ENCODE data around the gene IGLL1. TPM values are rescaled to one million over a fixed set of nuclear protein-coding genes. Genes with fewer than 3 reads are reported as not detected.
"Not testable (repeated sequence)": the region's sequence is repeated elsewhere in the genome, so short reads cannot be mapped to it uniquely, and the experiment has no call there.

IGLL1 gene
- total and polyA plus RNA-seq, 8 donors: 0.26 TPM; not detected in 7

DNA sequence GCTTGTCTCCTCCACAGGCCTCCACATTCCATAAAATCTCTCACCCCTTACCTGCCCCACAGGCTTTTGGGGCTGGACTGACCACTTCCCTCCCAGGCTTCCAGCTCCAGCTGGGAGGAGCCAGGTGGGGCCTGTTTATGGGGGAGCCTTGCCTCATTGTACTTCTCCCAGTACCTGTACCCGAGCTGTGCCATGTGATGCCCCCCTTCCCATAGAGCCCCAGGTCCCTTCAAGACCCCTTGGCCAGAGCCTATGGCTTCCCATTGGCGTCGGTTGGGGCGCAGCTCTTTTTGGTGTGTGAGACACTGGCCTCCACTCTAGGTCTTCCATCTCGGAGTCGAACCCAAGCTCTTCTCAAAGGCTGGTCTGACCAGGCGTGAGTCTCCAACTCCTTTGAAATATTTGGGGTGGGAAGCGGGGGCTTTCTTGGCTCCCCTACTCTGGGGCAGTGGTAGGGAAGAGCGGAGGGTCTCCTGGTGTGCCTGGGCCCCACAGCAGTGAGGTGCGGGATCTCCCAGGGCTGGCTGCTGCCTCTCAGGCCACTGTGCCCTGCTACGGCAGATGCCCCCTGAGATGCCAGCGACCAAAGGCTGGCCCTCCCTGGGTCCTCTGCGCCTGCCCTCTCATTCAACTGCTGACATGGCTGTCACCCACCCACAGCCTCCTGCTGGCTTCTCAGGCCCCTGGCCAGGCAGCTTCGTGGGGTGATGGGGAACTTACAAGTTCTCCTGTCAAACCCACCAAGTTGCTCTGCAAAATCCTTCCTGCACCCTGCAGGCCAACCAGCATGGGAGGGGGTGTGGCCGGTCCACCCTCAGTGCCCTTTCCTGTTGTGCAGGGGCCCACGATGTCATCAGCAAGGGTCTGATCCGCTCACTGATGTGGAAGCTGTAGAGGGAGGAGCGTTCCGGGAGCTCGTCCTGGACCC is 26.4 kb upstream of the IGLL1 start:
- ATAC-seq: no peak
- Histone ChIP-seq H3K4me3 (no peak overlapping the region), H3K9me3 (no peaks in the 10 kb centered on the region), H3K27me3 (no peaks in the 10 kb centered on the region), H3K27ac (no peak overlapping the region), H3K4me1 (no peaks in the 10 kb centered on the region), H3K36me3 (no peaks in the 10 kb centered on the region)
- intact Hi-C loops (cut with DNase I): no loop called here
- no peak for DNase-seq
- WGBS, 2 donors: 89 to 91% methylated on average over 20 of the region's 20 CpGs
- TF ChIP-seq CTCF (IDR thresholded peaks at IDR 0.05): no peak
- FAIRE-seq: no peak

GRCh38 chr22:23604939-23605712 is 25.0 kb upstream of the IGLL1 start:
- H3K27ac ChIP-seq: no peak overlapping the region
- H3K9me3 ChIP-seq: no peaks in the 10 kb centered on the region
- no peak for TF ChIP-seq CTCF (IDR thresholded peaks at IDR 0.05)
- H3K36me3 ChIP-seq: no peaks in the 10 kb centered on the region
- intact Hi-C loops (cut with DNase I): no loop called here
- no peak for DNase-seq
- no peak for ATAC-seq
- H3K4me1 ChIP-seq: no peaks in the 10 kb centered on the region
- FAIRE-seq: no peak
- H3K4me3 ChIP-seq: no peak overlapping the region
- no peaks in the 10 kb centered on the region for H3K27me3 ChIP-seq
- WGBS, 2 donors: 74 to 83% methylated on average over 8 of the region's 8 CpGs

- FAIRE-seq: no peak
- Histone ChIP-seq H3K27ac (no peak overlapping the region), H3K9me3 (no peaks in the 10 kb centered on the region), H3K4me3 (no peak overlapping the region), H3K27me3 (no peaks in the 10 kb centered on the region), H3K4me1 (no peaks in the 10 kb centered on the region), H3K36me3 (no peaks in the 10 kb centered on the region)
- intact Hi-C loops (cut with DNase I): no loop called here
- no peak for TF ChIP-seq CTCF (IDR thresholded peaks at IDR 0.05)
- no peak for DNase-seq
- ATAC-seq: no peak
- 87 to 89% methylated on average over 6 to 7 of the region's 7 CpGs for WGBS, 2 donors
Measured at GRCh38 chr22:23603266-23603665, 23.2 kb upstream of the IGLL1 start.

- WGBS, 2 donors: 91 to 96% methylated on average over 8 to 9 of the region's 9 CpGs
- Histone ChIP-seq H3K4me1 (no peaks in the 10 kb centered on the region), H3K4me3 (no peak overlapping the region), H3K9me3 (no peaks in the 10 kb centered on the region), H3K36me3 (no peaks in the 10 kb centered on the region), H3K27ac (no peak overlapping the region), H3K27me3 (no peaks in the 10 kb centered on the region)
- intact Hi-C loops (cut with DNase I): loop anchor here in 1 of 3 donors (10.0 kb wide), 1 partner anchor 64 kb away; no protein-coding TSS in a partner anchor
- TF ChIP-seq CTCF (IDR thresholded peaks at IDR 0.05): no peak
- DNase-seq: no peak
- FAIRE-seq: no peak
- no peak for ATAC-seq
Measured at GRCh38 chr22:23598805-23599518, 18.9 kb upstream of the IGLL1 start.

- H3K36me3 ChIP-seq, FAIRE-seq, H3K27ac ChIP-seq, H3K4me3 ChIP-seq, ATAC-seq, H3K4me1 ChIP-seq, H3K27me3 ChIP-seq, DNase-seq, H3K9me3 ChIP-seq: not testable (repeated sequence)
- WGBS, 2 donors: 73 to 87% methylated on average over 3 to 5 of the region's 7 CpGs
- intact Hi-C loops (cut with DNase I): loop anchor here in 1 of 3 donors (10.0 kb wide), 1 partner anchor 63 kb away; no protein-coding TSS in a partner anchor
Measured at GRCh38 chr22:23597576-23598268, 17.6 kb upstream of the IGLL1 start.

DNA sequence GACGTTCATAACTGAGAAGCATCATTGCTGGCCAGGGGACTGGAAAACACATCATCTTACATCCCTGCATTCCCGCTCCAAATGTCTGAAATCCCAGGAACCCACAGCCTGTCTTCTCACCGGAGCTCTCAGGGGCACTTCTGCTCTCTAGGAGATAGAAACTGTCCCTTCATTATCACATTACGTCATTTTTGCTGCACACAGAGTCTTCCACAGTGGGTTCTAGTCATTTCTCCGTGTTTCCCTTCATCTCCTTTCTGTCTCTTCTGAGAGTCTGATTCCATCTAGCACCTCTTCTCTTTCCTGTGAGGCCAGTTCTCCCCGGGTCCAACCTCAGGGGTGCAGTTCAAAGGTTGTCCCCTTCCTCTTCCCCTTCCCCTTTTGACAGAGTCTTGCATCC is 15.8 kb upstream of the IGLL1 start:
- intact Hi-C loops (cut with DNase I): loop anchor here in 1 of 3 donors (10.0 kb wide), 1 partner anchor 61 kb away; no protein-coding TSS in a partner anchor
- H3K4me3 ChIP-seq, DNase-seq, H3K27ac ChIP-seq, FAIRE-seq, H3K36me3 ChIP-seq, H3K27me3 ChIP-seq, H3K4me1 ChIP-seq, H3K9me3 ChIP-seq, ATAC-seq: not testable (repeated sequence)
- 42 to 45% methylated on average over 6 of the region's 6 CpGs for WGBS, 2 donors

All from pancreas (tissue), 10 donors.